Activated CD4-positive, alpha-beta memory T cell treated with anti-CD3 and anti-CD28 coated beads, Interleukin-2, amount 10 ng/mL, durations not matched to agents 7 days and 5 days (primary cell): ENCODE measurements around the gene GRK5. TPM values are rescaled to one million over a fixed set of nuclear protein-coding genes. Genes with fewer than 3 reads are reported as not detected.
A peak's percentile ranks its signal among the peaks of the same experiment; 100 is the strongest.

Experiments used
- CTCF ChIA-PET: fragments of 350-600 bp; sonication (Branson Sonifier 250); formaldehyde crosslinking; loops from one replicate; lab custom pipeline; 2021; ENCODE audit warnings: antibody characterized with exemption, inconsistent platforms; lab: Charles Lee
- POLR2A ChIA-PET: fragments of 350-600 bp; sonication (Branson Sonifier 250); formaldehyde crosslinking; loops from one replicate; lab custom pipeline; 2021; ENCODE audit warnings: antibody characterized with exemption; lab: Charles Lee
- DNase-seq: peaks from one replicate; pipeline ENCODE4 v3.0.0-alpha.2; 2020
- H3K27ac Mint-ChIP-seq: one replicate; pipeline ENCODE4 v1.8.0; 2021; ENCODE audit warnings: mild to moderate bottlenecking, mixed read lengths
- H3K27me3 Mint-ChIP-seq: one replicate; pipeline ENCODE4 v1.8.0; 2021; ENCODE audit warnings: mixed read lengths
- H3K36me3 Mint-ChIP-seq: one replicate; pipeline ENCODE4 v1.8.0; 2021; ENCODE audit warnings: low read depth, mixed read lengths
- H3K4me1 Mint-ChIP-seq: one replicate; pipeline ENCODE4 v1.8.0; 2021; ENCODE audit warnings: mixed read lengths
- H3K4me3 Mint-ChIP-seq: one replicate; pipeline ENCODE4 v1.8.0; 2021; ENCODE audit warnings: mild to moderate bottlenecking, mixed read lengths
- H3K9me3 Mint-ChIP-seq: one replicate; pipeline ENCODE4 v1.8.0; 2021; ENCODE audit warnings: mixed read lengths
- total RNA-seq, 2 experiments: library from RNA; stranded (reverse); gene quantifications; one replicate each; pipeline ENCODE4 v1.2.3, GENCODE V29; 2021

Gene GRK5
- total RNA-seq, 2 experiments from 2014 or later = 29.8 to 30.6 TPM

- H3K27me3 Mint-ChIP-seq = no peaks in the 10 kb centered on the region
- H3K9me3 Mint-ChIP-seq = peaks cover 34% of the 10 kb centered on the region
- CTCF ChIA-PET = interaction anchor here (1.0 kb wide), 1 partner anchor 44 kb away, joined by 3 read pairs; no protein-coding TSS in a partner anchor
- peaks cover 37% of the 10 kb centered on the region for H3K36me3 Mint-ChIP-seq
- POLR2A ChIA-PET = no interaction called here
- H3K27ac Mint-ChIP-seq = no peak overlapping the region
- no peak for DNase-seq
- peaks cover 16% of the 10 kb centered on the region for H3K4me1 Mint-ChIP-seq
- no peak overlapping the region for H3K4me3 Mint-ChIP-seq
These were observed 150.2 kb downstream of the GRK5 start for GRCh38 chr10:119357412-119358151.

- Mint-ChIP-seq H3K27ac (no peak overlapping the region), H3K36me3 (peaks cover 32% of the 10 kb centered on the region), H3K9me3 (peaks cover 34% of the 10 kb centered on the region), H3K4me3 (no peak overlapping the region), H3K4me1 (peaks cover 16% of the 10 kb centered on the region), H3K27me3 (no peaks in the 10 kb centered on the region)
- ChIA-PET POLR2A (no interaction called here), CTCF (no interaction called here)
- no peak for DNase-seq
These were observed 150.8 kb downstream of the GRK5 start for GRCh38 chr10:119358152-119358512.

- peaks cover 16% of the 10 kb centered on the region for H3K4me1 Mint-ChIP-seq
- H3K27ac Mint-ChIP-seq = no peak overlapping the region
- ChIA-PET CTCF (no interaction called here), POLR2A (no interaction called here)
- H3K27me3 Mint-ChIP-seq = no peaks in the 10 kb centered on the region
- no peak overlapping the region for H3K4me3 Mint-ChIP-seq
- peaks cover 34% of the 10 kb centered on the region for H3K9me3 Mint-ChIP-seq
- H3K36me3 Mint-ChIP-seq = peaks cover 32% of the 10 kb centered on the region
- no peak for DNase-seq
These were observed 151.2 kb downstream of the GRK5 start for GRCh38 chr10:119358567-119358966.

GRCh38 chr10:119359025-119359424 lies 151.7 kb downstream of the GRK5 start:
- Mint-ChIP-seq H3K4me3 (no peak overlapping the region), H3K27me3 (no peaks in the 10 kb centered on the region), H3K9me3 (peaks cover 34% of the 10 kb centered on the region), H3K4me1 (peaks cover 16% of the 10 kb centered on the region), H3K36me3 (peaks cover 32% of the 10 kb centered on the region), H3K27ac (no peak overlapping the region)
- DNase-seq = no peak
- CTCF ChIA-PET = interaction anchor here (1.8 kb wide), 1 partner anchor 152 kb away, joined by 4 read pairs; the partner anchor contains the start of gene GRK5
- POLR2A ChIA-PET = no interaction called here

- H3K27ac Mint-ChIP-seq = no peak overlapping the region
- CTCF ChIA-PET = interaction anchor here (0.9 to 1.8 kb wide), 2 partner anchors 153 to 161 kb away, joined by 3 to 4 read pairs; partner anchors contain the start of gene GRK5
- peak; percentile 18 for DNase-seq
- no peaks in the 10 kb centered on the region for H3K27me3 Mint-ChIP-seq
- peaks cover 33% of the 10 kb centered on the region for H3K9me3 Mint-ChIP-seq
- H3K36me3 Mint-ChIP-seq = peaks cover 32% of the 10 kb centered on the region
- H3K4me1 Mint-ChIP-seq = peaks cover 16% of the 10 kb centered on the region
- no peak overlapping the region for H3K4me3 Mint-ChIP-seq
- POLR2A ChIA-PET = interaction anchor here (0.6 kb wide), 1 partner anchor 197 kb away, joined by 5 read pairs; no protein-coding TSS in a partner anchor
These were observed 153.0 kb downstream of the GRK5 start for GRCh38 chr10:119360181-119360921.

GRCh38 chr10:119361037-119361436 lies 153.7 kb downstream of the GRK5 start:
- POLR2A ChIA-PET = interaction anchor here (0.6 kb wide), 1 partner anchor 197 kb away, joined by 5 read pairs; no protein-coding TSS in a partner anchor
- Mint-ChIP-seq H3K27me3 (no peaks in the 10 kb centered on the region), H3K36me3 (peaks cover 27% of the 10 kb centered on the region), H3K4me3 (no peak overlapping the region), H3K27ac (no peak overlapping the region), H3K9me3 (peaks cover 28% of the 10 kb centered on the region), H3K4me1 (peaks cover 16% of the 10 kb centered on the region)
- CTCF ChIA-PET = interaction anchor here (0.9 kb wide), 1 partner anchor 161 kb away, joined by 3 read pairs; no protein-coding TSS in a partner anchor
- no peak for DNase-seq

- no peak for DNase-seq
- no peak overlapping the region for H3K27ac Mint-ChIP-seq
- POLR2A ChIA-PET = no interaction called here
These were observed 154.8 kb downstream of the GRK5 start for GRCh38 chr10:119362122-119362521.

GRCh38 chr10:119364645-119365600 lies 157.6 kb downstream of the GRK5 start:
- H3K36me3 Mint-ChIP-seq = peaks cover 5% of the 10 kb centered on the region
- POLR2A ChIA-PET = no interaction called here
- H3K4me3 Mint-ChIP-seq = no peak overlapping the region
- H3K4me1 Mint-ChIP-seq = peaks cover 18% of the 10 kb centered on the region
- H3K9me3 Mint-ChIP-seq = peaks cover 5% of the 10 kb centered on the region
- no peak for DNase-seq
- no peaks in the 10 kb centered on the region for H3K27me3 Mint-ChIP-seq
- CTCF ChIA-PET = interaction anchor here (1.0 to 1.3 kb wide), 2 partner anchors 139 to 158 kb away, joined by 3 to 5 read pairs; partner anchors contain the start of gene GRK5
- H3K27ac Mint-ChIP-seq = no peak overlapping the region

More at GRCh38 chr10:119362122-119362521, 154.8 kb downstream of the GRK5 start:
- H3K4me3 Mint-ChIP-seq = no peak overlapping the region
- CTCF ChIA-PET = no interaction called here
- H3K9me3 Mint-ChIP-seq = peaks cover 17% of the 10 kb centered on the region
- H3K36me3 Mint-ChIP-seq = peaks cover 16% of the 10 kb centered on the region
- H3K4me1 Mint-ChIP-seq = peaks cover 16% of the 10 kb centered on the region
- H3K27me3 Mint-ChIP-seq = no peaks in the 10 kb centered on the region

GRCh38 chr10:119365773-119366599 lies 158.6 kb downstream of the GRK5 start:
- H3K4me3 Mint-ChIP-seq = no peak overlapping the region
- H3K36me3 Mint-ChIP-seq = no peaks in the 10 kb centered on the region
- H3K9me3 Mint-ChIP-seq = no peaks in the 10 kb centered on the region
- POLR2A ChIA-PET = no interaction called here
- DNase-seq = no peak
- H3K27me3 Mint-ChIP-seq = no peaks in the 10 kb centered on the region
- no peak overlapping the region for H3K27ac Mint-ChIP-seq
- CTCF ChIA-PET = interaction anchor here (1.0 to 1.9 kb wide), 3 partner anchors 159 to 167 kb away, joined by 4 to 5 read pairs (median 4); partner anchors contain the start of gene GRK5
- peaks cover 22% of the 10 kb centered on the region for H3K4me1 Mint-ChIP-seq

GRCh38 chr10:119367841-119368549 lies 160.6 kb downstream of the GRK5 start:
- no peaks in the 10 kb centered on the region for H3K27me3 Mint-ChIP-seq
- POLR2A ChIA-PET = no interaction called here
- CTCF ChIA-PET = no interaction called here

GRCh38 chr10:119368581-119368980 lies 161.2 kb downstream of the GRK5 start:
- Mint-ChIP-seq H3K27ac (no peak overlapping the region), H3K4me3 (no peak overlapping the region), H3K9me3 (no peaks in the 10 kb centered on the region), H3K27me3 (no peaks in the 10 kb centered on the region), H3K4me1 (peaks cover 30% of the 10 kb centered on the region), H3K36me3 (no peaks in the 10 kb centered on the region)
- CTCF ChIA-PET = no interaction called here
- DNase-seq = no peak
- POLR2A ChIA-PET = no interaction called here

More at GRCh38 chr10:119367841-119368549, 160.6 kb downstream of the GRK5 start:
- Mint-ChIP-seq H3K4me1 (peaks cover 30% of the 10 kb centered on the region), H3K4me3 (no peak overlapping the region), H3K9me3 (no peaks in the 10 kb centered on the region), H3K36me3 (no peaks in the 10 kb centered on the region), H3K27ac (no peak overlapping the region)
- DNase-seq = no peak
